Transverse colon (tissue), 4 donors: ENCODE data around the gene MAP4. TPM values are rescaled to one million over a fixed set of nuclear protein-coding genes. Genes with fewer than 3 reads are reported as not detected.
"Not testable (repeated sequence)": the region's sequence is repeated elsewhere in the genome, so short reads cannot be mapped to it uniquely, and the experiment has no call there.

Experiments used
- DNase-seq: peaks from one replicate; pipeline ENCODE4 v3.0.0-alpha.2; 2019
- H3K27ac ChIP-seq, 4 donors: fragments of 200-600 bp; sonication (generic); 2 replicates each; pipeline ENCODE4 v1.5.1; 2016 to 2018; ENCODE audit warnings: inconsistent platforms in 4 of 4
- H3K27me3 ChIP-seq: fragments of 200-600 bp; sonication (generic); 2 replicates; pipeline ENCODE4 v1.5.1; 2017; ENCODE audit warnings: inconsistent platforms
- H3K36me3 ChIP-seq, 4 donors: fragments of 200-600 bp; sonication (generic); 2 replicates each; pipeline ENCODE4 v1.5.1; 2017 to 2019; ENCODE audit warnings: inconsistent platforms in 4 of 4
- H3K4me1 ChIP-seq, 4 donors: fragments of 200-600 bp; sonication (generic); 2 replicates each; pipeline ENCODE4 v1.5.1; 2017 to 2020; ENCODE audit warnings: inconsistent platforms in 4 of 4
- H3K4me3 ChIP-seq, 4 donors: fragments of 200-600 bp; sonication (generic); 1 replicate in 1 of 4; 2 replicates in 3 of 4; pipeline versions ENCODE4 v1.5.1 to v1.6.1; 2017 to 2019; ENCODE audit warnings: inconsistent platforms in 4 of 4
- H3K9me3 ChIP-seq, 2 donors: fragments of 200-600 bp; sonication (generic); 2 replicates each; pipeline ENCODE4 v1.5.1; 2017 to 2019; ENCODE audit warnings: inconsistent platforms in 2 of 2
- EP300 ChIP-seq: sonication (generic); formaldehyde crosslinking; IDR thresholded peaks from one replicate; pipeline ENCODE4 v1.6.1; 2017; ENCODE audit warnings: antibody characterized with exemption, low read depth
- POLR2A ChIP-seq: fragments of 450-650 bp; IDR thresholded peaks from one replicate; pipeline ENCODE4 v1.6.1; 2016; ENCODE audit warnings: antibody characterized with exemption, mild to moderate bottlenecking, moderate library complexity
- POLR2AphosphoS5 ChIP-seq, 3 donors: sonication (generic); formaldehyde crosslinking; IDR thresholded peaks; one replicate each; pipeline ENCODE4 v1.6.1; 2016; ENCODE audit warnings: antibody characterized with exemption in 3 of 3
- WGBS, 2 donors: methylation state at CpG; one replicate each; pipeline ENCODE4 v1.1.5; 2018; ENCODE audit warnings: low coverage in 1 of 2; 5-methylcytosine and 5-hydroxymethylcytosine counted together
- in situ Hi-C, 4 donors: fragments of 200-750 bp; cut with MboI; loops; one replicate each; pipeline versions ENCODE4 v1.15.0 to v1.15.1; 2017; ENCODE audit warnings: low sequenced_read_pairs in 3 of 4, low pct_ligation_motif_present in 1 of 4, low pct_unique_long_range_greater_than_20kb in 1 of 4
- intact Hi-C: fragments of 100-400 bp; cut with DNase I; formaldehyde crosslinking; loops from one replicate; pipeline ENCODE4 v1.15.1; 2023; ENCODE audit warnings: low total_unique reads
- total RNA-seq, 4 donors: library from RNA; depleted of rRNA; stranded (reverse); fragments of >200 nt; gene quantifications; one replicate each; pipeline ENCODE4 v1.1.0, GENCODE V29; 2016
- TF ChIP-seq, protein P1 (sequence below), 5 experiments: fragments of 200-600 bp in 3 of 5; fragments of 450-650 bp in 2 of 5; sonication (generic) in 3 of 5; IDR thresholded peaks; 1 replicate in 2 of 5; 2 replicates in 3 of 5; pipeline ENCODE4 v1.5.1; 2016 to 2017; ENCODE audit warnings: antibody characterized with exemption in 5 of 5, inconsistent platforms in 3 of 5, mild to moderate bottlenecking in 2 of 5, moderate library complexity in 1 of 5

MAP4 gene
- total RNA-seq, 4 donors from 2014 or later = 68.8 to 148 (median 82.9) TPM

DNA sequence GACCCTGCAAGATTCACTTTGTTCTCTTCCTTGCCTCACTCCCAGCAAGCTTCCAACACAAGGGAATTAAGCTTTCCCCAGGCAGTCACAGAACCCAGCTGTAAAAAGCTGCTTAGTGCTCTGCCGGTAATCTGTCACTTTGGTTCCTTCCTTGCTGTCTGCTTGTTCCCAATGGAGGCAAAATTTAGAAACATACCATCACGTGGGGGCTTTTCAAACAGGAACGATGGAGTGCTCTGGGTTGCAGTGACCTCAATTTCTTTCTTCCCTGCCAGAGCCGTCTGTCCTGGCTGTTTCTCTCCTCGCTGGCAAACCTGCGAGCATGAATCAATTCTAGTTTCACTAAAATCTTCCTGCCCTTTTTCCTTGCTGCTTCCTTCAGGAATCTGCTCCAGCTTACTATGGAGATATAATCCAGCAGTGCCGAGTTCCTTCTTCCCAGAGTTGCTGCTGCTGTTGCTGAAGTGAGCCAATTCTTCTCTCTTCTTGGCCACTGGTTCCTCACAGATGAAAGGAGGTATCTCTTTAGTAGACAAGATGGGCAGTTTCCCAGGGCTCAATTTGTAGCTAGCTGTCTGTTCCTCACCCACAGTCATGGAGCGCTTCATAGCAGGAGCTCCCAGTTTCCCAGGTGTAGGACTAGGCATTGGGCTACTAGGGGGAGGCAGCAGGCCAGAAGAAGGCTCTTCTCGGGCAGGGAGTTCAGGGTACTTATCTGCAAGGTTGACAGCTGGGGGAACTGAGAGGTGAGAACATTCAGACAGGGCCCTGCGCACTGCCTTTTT is 125.2 kb downstream of the MAP4 start:
- Histone ChIP-seq H3K4me1 (peaks cover 0 to 19% (median 7%) of the 10 kb centered on the region in 4 donors), H3K27me3 (no peaks in the 10 kb centered on the region), H3K9me3 (no peaks in the 10 kb centered on the region), H3K36me3 (peaks cover 0 to 20% (median 0%) of the 10 kb centered on the region in 4 donors), H3K4me3 (no peak overlapping the region), H3K27ac (peak overlapping the region; percentile 43 to 74 (median 56))
- TF ChIP-seq POLR2AphosphoS5 (IDR thresholded peaks at IDR 0.05) (peak; percentile 32 to 38 (median 36)), POLR2A (no peak), EP300 (no peak)
- TF ChIP-seq, protein P1, sequence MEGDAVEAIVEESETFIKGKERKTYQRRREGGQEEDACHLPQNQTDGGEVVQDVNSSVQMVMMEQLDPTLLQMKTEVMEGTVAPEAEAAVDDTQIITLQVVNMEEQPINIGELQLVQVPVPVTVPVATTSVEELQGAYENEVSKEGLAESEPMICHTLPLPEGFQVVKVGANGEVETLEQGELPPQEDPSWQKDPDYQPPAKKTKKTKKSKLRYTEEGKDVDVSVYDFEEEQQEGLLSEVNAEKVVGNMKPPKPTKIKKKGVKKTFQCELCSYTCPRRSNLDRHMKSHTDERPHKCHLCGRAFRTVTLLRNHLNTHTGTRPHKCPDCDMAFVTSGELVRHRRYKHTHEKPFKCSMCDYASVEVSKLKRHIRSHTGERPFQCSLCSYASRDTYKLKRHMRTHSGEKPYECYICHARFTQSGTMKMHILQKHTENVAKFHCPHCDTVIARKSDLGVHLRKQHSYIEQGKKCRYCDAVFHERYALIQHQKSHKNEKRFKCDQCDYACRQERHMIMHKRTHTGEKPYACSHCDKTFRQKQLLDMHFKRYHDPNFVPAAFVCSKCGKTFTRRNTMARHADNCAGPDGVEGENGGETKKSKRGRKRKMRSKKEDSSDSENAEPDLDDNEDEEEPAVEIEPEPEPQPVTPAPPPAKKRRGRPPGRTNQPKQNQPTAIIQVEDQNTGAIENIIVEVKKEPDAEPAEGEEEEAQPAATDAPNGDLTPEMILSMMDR (IDR thresholded peaks at IDR 0.05) = no peak
- intact Hi-C loops (no loop called here), in situ Hi-C loops (no loop called here)
- peak; percentile 21 for DNase-seq
- WGBS, 2 donors = 51 to 83% methylated on average over 6 to 10 of the region's 10 CpGs

DNA sequence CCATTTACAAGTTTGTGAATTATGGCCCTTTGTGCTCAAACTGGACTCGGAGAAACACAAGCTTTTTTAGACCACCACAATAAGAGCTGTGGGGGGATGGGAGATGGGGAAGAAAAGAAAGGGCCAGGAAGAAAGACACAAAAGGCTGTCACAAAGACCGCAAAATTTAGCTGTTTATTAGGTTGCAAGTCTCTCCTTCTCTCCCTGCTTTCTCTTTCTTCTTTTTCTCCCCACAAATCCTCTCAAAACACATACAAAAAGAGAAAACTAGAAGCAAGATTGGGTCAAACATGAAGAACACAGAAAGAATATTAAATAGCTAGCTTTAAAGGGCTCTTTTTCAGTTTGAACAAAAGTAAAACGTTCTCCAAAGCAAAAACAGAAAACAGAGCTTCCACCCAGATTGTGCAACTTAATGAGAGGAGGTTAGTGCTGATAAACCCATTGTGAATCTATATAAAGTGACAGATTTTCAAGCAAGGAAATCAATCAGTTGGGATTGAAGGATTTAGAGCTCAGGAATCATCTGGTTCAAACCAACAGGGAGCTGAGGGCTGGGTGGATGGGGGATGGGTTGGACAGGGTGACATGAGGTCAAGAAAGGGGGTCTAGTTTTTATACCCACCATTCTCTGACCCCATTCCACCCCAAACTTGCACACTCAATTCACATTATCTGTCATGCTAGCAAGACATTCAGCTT is 125.9 kb downstream of the MAP4 start:
- Histone ChIP-seq H3K36me3 (peaks cover 0 to 20% (median 0%) of the 10 kb centered on the region in 4 donors), H3K4me3 (no peak overlapping the region), H3K27ac (peak overlapping the region; percentile 43 to 74 (median 56)), H3K9me3 (no peaks in the 10 kb centered on the region), H3K4me1 (peaks cover 0 to 19% (median 7%) of the 10 kb centered on the region in 4 donors), H3K27me3 (no peaks in the 10 kb centered on the region)
- intact Hi-C loops (no loop called here), in situ Hi-C loops (no loop called here)
- DNase-seq = no peak
- 65 to 71% methylated on average over 3 of the region's 3 CpGs for WGBS, 2 donors
- TF ChIP-seq POLR2A (no peak), POLR2AphosphoS5 (IDR thresholded peaks at IDR 0.05) (no peak), EP300 (no peak)
- TF ChIP-seq, protein P1 (IDR thresholded peaks at IDR 0.05) = no peak

GRCh38 chr3:47888986-47889757 is 127.0 kb downstream of the MAP4 start:
- Histone ChIP-seq H3K9me3 (no peaks in the 10 kb centered on the region), H3K27ac (no peak overlapping the region), H3K27me3 (no peaks in the 10 kb centered on the region), H3K4me1 (peaks cover 0 to 19% (median 7%) of the 10 kb centered on the region in 4 donors), H3K36me3 (peaks cover 0 to 14% (median 0%) of the 10 kb centered on the region in 4 donors), H3K4me3 (no peak overlapping the region)
- DNase-seq = no peak
- WGBS, 2 donors = 97 to 98% methylated on average over 4 of the region's 4 CpGs
- TF ChIP-seq POLR2AphosphoS5 (IDR thresholded peaks at IDR 0.05) (no peak), POLR2A (no peak), EP300 (no peak)
- TF ChIP-seq, protein P1 (IDR thresholded peaks at IDR 0.05) = no peak
- intact Hi-C loops (no loop called here), in situ Hi-C loops (no loop called here)

- DNase-seq, H3K9me3 ChIP-seq, H3K27ac ChIP-seq, intact Hi-C loops, H3K4me3 ChIP-seq, H3K27me3 ChIP-seq, in situ Hi-C loops: not testable (repeated sequence)
- WGBS, 2 donors = 93 to 100% methylated on average over 1 to 9 of the region's 9 CpGs
- H3K4me1 ChIP-seq = peaks cover 0 to 19% (median 7%) of the 10 kb centered on the region in 4 donors
- peaks cover 0 to 14% (median 0%) of the 10 kb centered on the region in 4 donors for H3K36me3 ChIP-seq
Observed at GRCh38 chr3:47887991-47888390, 128.2 kb downstream of the MAP4 start.
